Measurements from ENCODE around the gene POLR2I. TPM values are rescaled to one million over a fixed set of nuclear protein-coding genes. Genes with fewer than 3 reads are reported as not detected.
A peak's percentile ranks its signal among the peaks of the same experiment; 100 is the strongest.

POLR2I gene
- total RNA-seq, 1 donor from 2014 or later: 121 TPM

DNA sequence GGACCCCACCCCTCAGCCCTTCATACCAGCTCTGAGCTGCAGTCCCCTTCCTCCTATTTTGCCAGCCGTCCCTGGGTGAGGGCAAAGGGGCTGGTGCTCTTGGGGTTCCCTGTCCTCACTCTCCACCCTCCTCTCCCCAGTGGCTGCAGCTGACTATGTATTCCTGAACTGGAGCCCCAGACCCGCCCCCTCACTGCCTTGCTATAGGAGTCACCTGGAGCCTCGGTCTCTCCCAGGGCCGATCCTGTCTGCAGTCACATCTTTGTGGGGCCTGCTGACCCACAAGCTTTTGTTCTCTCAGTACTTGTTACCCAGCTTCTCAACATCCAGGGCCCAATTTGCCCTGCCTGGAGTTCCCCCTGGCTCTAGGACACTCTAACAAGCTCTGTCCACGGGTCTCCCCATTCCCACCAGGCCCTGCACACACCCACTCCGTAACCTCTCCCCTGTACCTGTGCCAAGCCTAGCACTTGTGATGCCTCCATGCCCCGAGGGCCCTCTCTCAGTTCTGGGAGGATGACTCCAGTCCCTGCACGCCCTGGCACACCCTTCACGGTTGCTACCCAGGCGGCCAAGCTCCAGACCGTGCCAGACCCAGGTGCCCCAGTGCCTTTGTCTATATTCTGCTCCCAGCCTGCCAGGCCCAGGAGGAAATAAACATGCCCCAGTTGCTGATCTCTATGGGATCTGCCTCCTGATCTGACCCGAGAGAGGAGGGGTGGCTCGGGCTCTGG lies 35.2 kb upstream of the POLR2I start:
- H3K9ac ChIP-seq (ENCODE audit: low read depth in 1 of 3, low read length in 3 of 3): peak overlapping the region in 1 of 3 donors; percentile 98
- H3K9me3 ChIP-seq (ENCODE audit: control insufficient read depth in 3 of 3, low read length in 3 of 3): no peaks in the 10 kb centered on the region
- H3K27me3 ChIP-seq (ENCODE audit: control insufficient read depth in 3 of 3, insufficient read depth in 3 of 3, low read length in 3 of 3): no peaks in the 10 kb centered on the region
- no peak overlapping the region for H3K4me3 ChIP-seq (ENCODE audit: low read length in 3 of 3)
- H3K4me1 ChIP-seq (ENCODE audit: control insufficient read depth in 3 of 3, insufficient read depth in 3 of 3, low read length in 3 of 3): peaks cover 29 to 37% (median 29%) of the 10 kb centered on the region in 3 donors
- peaks cover 46 to 57% (median 49%) of the 10 kb centered on the region in 3 donors for H3K36me3 ChIP-seq (ENCODE audit: control insufficient read depth in 3 of 3, insufficient read depth in 3 of 3, low read length in 3 of 3)
- H3K27ac ChIP-seq (ENCODE audit: low read depth, low read length): peak overlapping the region; percentile 100

DNA sequence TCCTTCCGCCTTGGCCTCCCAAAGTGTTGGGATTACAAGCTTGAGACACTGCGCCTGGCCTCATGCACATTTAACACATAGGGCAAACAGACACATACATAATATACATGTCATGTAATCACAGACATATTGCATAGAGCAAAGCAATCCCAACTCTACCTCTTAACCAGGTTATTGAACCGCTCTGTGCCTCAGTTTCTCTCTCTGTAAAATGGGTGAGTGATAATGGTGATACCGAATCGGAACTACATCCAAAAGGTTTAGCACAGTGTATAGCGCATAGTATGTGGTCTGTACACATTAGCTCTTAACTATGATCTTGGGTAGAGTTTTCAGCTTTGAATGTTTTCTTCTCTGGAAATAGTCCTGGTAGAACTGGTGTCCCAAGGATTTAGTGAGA lies 29.9 kb upstream of the POLR2I start:
- Histone ChIP-seq H3K9ac (ENCODE audit: low read depth in 1 of 3, low read length in 3 of 3) (no peak overlapping the region), H3K9me3 (ENCODE audit: control insufficient read depth in 3 of 3, low read length in 3 of 3) (no peaks in the 10 kb centered on the region), H3K27me3 (ENCODE audit: control insufficient read depth in 3 of 3, insufficient read depth in 3 of 3, low read length in 3 of 3) (no peaks in the 10 kb centered on the region), H3K4me3 (ENCODE audit: low read length in 3 of 3) (no peak overlapping the region), H3K36me3 (ENCODE audit: control insufficient read depth in 3 of 3, insufficient read depth in 3 of 3, low read length in 3 of 3) (peaks cover 55 to 63% (median 63%) of the 10 kb centered on the region in 3 donors), H3K27ac (ENCODE audit: low read depth, low read length) (no peak overlapping the region), H3K4me1 (ENCODE audit: control insufficient read depth in 3 of 3, insufficient read depth in 3 of 3, low read length in 3 of 3) (peaks cover 14 to 33% (median 16%) of the 10 kb centered on the region in 3 donors)

GRCh38 chr19:36142496-36142895 lies 27.8 kb upstream of the POLR2I start:
- Histone ChIP-seq H3K36me3 (ENCODE audit: control insufficient read depth in 3 of 3, insufficient read depth in 3 of 3, low read length in 3 of 3) (peaks cover 43 to 47% (median 45%) of the 10 kb centered on the region in 3 donors), H3K9ac (ENCODE audit: low read depth in 1 of 3, low read length in 3 of 3) (no peak overlapping the region), H3K4me1 (ENCODE audit: control insufficient read depth in 3 of 3, insufficient read depth in 3 of 3, low read length in 3 of 3) (peaks cover 8 to 29% (median 12%) of the 10 kb centered on the region in 3 donors)

GRCh38 chr19:36142046-36142445 lies 27.4 kb upstream of the POLR2I start:
- Histone ChIP-seq H3K27me3 (ENCODE audit: control insufficient read depth in 3 of 3, insufficient read depth in 3 of 3, low read length in 3 of 3) (no peaks in the 10 kb centered on the region), H3K9me3 (ENCODE audit: control insufficient read depth in 3 of 3, low read length in 3 of 3) (no peaks in the 10 kb centered on the region), H3K27ac (ENCODE audit: low read depth, low read length) (peak overlapping the region; percentile 100), H3K9ac (ENCODE audit: low read depth in 1 of 3, low read length in 3 of 3) (no peak overlapping the region), H3K4me1 (ENCODE audit: control insufficient read depth in 3 of 3, insufficient read depth in 3 of 3, low read length in 3 of 3) (peaks cover 9 to 31% (median 13%) of the 10 kb centered on the region in 3 donors), H3K36me3 (ENCODE audit: control insufficient read depth in 3 of 3, insufficient read depth in 3 of 3, low read length in 3 of 3) (peaks cover 40 to 44% (median 42%) of the 10 kb centered on the region in 3 donors), H3K4me3 (ENCODE audit: low read length in 3 of 3) (peak overlapping the region in 1 of 3 donors; percentile 64)

More at GRCh38 chr19:36142496-36142895, 27.8 kb upstream of the POLR2I start:
- H3K4me3 ChIP-seq (ENCODE audit: low read length in 3 of 3): no peak overlapping the region
- no peaks in the 10 kb centered on the region for H3K27me3 ChIP-seq (ENCODE audit: control insufficient read depth in 3 of 3, insufficient read depth in 3 of 3, low read length in 3 of 3)
- no peak overlapping the region for H3K27ac ChIP-seq (ENCODE audit: low read depth, low read length)
- no peaks in the 10 kb centered on the region for H3K9me3 ChIP-seq (ENCODE audit: control insufficient read depth in 3 of 3, low read length in 3 of 3)

DNA sequence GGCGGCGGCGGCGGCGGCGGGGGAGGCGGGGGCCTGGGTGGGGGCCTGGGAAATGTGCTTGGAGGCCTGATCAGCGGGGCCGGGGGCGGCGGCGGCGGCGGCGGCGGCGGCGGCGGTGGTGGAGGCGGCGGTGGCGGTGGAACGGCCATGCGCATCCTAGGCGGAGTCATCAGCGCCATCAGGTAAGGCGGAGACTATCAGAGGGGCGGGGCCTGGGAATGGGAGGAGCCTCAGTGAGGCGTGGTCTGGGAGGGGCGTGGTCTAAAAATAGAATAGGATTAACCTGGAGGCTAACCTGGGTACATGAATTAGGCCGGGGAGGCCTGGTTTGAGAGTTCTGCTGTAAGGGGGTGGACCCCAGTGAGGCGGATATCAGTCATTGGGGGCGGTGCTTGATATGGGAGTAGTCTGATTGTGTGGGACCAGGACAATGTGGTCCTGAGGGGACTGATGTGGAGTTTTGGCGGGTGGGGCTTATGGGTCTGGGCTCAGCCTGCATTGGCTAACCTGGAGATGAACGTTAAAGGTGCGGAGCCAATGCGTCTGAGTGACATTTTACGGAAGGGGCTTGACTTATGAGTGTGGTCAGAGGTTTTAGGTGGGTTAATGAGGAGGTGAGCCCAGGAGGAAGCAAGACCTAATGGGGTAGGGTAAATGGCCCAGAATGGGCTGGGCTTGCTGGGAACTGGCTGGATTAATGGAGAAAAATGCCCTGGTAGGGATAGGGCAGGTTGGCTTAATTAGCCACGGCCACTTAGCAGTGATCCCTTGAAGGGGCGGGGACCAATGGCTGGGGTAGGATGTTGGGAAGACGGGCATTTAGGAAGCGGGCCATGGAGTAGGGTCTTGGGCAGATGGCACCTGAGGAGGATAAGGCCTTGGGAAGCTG lies 26.6 kb upstream of the POLR2I start:
- H3K27ac ChIP-seq (ENCODE audit: low read depth, low read length): peak overlapping the region; percentile 100
- peaks cover 15 to 34% (median 17%) of the 10 kb centered on the region in 3 donors for H3K4me1 ChIP-seq (ENCODE audit: control insufficient read depth in 3 of 3, insufficient read depth in 3 of 3, low read length in 3 of 3)
- peak overlapping the region; percentile 100 for H3K9ac ChIP-seq (ENCODE audit: low read depth in 1 of 3, low read length in 3 of 3)
- H3K9me3 ChIP-seq (ENCODE audit: control insufficient read depth in 3 of 3, low read length in 3 of 3): no peaks in the 10 kb centered on the region
- H3K4me3 ChIP-seq (ENCODE audit: low read length in 3 of 3): peak overlapping the region; percentile 91 to 99 (median 97)
- no peaks in the 10 kb centered on the region for H3K27me3 ChIP-seq (ENCODE audit: control insufficient read depth in 3 of 3, insufficient read depth in 3 of 3, low read length in 3 of 3)
- H3K36me3 ChIP-seq (ENCODE audit: control insufficient read depth in 3 of 3, insufficient read depth in 3 of 3, low read length in 3 of 3): peaks cover 32 to 37% (median 34%) of the 10 kb centered on the region in 3 donors

- Histone ChIP-seq H3K27ac (ENCODE audit: low read depth, low read length) (peak overlapping the region; percentile 100), H3K27me3 (ENCODE audit: control insufficient read depth in 3 of 3, insufficient read depth in 3 of 3, low read length in 3 of 3) (no peaks in the 10 kb centered on the region), H3K4me3 (ENCODE audit: low read length in 3 of 3) (peak overlapping the region; percentile 91 to 99 (median 97)), H3K9me3 (ENCODE audit: control insufficient read depth in 3 of 3, low read length in 3 of 3) (no peaks in the 10 kb centered on the region), H3K4me1 (ENCODE audit: control insufficient read depth in 3 of 3, insufficient read depth in 3 of 3, low read length in 3 of 3) (peaks cover 15 to 33% (median 15%) of the 10 kb centered on the region in 3 donors), H3K36me3 (ENCODE audit: control insufficient read depth in 3 of 3, insufficient read depth in 3 of 3, low read length in 3 of 3) (peaks cover 24 to 29% (median 26%) of the 10 kb centered on the region in 3 donors), H3K9ac (ENCODE audit: low read depth in 1 of 3, low read length in 3 of 3) (peak overlapping the region; percentile 100)
Measured at GRCh38 chr19:36140304-36141038, 25.8 kb upstream of the POLR2I start.

DNA sequence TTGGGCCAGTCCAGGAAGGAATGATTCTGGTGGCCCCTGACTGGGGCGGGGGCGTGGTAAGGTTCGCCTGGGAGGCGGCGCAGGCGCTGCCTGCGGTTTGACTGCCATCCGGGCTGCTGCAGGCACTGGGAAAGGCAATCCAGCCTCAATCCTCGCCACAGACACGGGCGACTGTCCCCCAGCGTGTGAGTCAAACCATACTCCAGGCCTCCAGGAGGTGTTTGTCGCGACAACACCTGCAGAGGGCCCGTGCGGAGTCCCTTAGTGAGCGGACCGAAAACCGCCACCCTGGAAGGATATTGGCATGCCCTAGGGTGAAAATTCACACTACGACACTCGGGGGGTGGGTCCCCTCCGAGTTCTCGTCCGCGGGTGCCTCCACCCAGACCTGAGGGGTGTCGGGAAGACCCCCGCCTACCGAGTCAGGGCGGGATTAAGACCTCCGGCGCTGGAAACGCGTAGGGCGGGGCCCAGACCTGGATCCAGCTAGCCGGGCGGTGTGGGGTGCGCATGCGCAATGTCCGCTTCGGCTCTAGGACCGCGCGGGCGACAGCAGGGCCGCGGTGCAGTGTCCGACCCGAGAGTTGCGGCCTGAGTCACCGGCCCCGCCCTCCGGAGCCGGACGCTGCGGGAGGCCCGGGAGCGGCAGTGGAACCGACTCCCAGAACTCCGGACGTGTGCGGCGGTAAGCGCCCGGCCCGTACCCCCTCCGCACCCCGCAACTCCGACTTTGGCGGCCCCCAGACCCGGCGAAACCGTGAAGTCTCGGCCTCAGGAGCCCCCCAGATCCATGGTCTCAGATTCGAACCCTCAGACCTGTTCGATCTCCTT lies 25.0 kb upstream of the POLR2I start, which contains the start of gene CAPNS1:
CAPNS1 (plus strand) TSS at position 594 of the 831 bp plus-strand sequence. CDS start 946 bp downstream, outside the sequence.
- no peaks in the 10 kb centered on the region for H3K9me3 ChIP-seq (ENCODE audit: control insufficient read depth in 3 of 3, low read length in 3 of 3)
- peak within 1 kb of the TSS; percentile 100 for H3K27ac ChIP-seq (ENCODE audit: low read depth, low read length)
- H3K4me3 ChIP-seq (ENCODE audit: low read length in 3 of 3): peak within 1 kb of the TSS; percentile 91 to 99 (median 97)
- H3K36me3 ChIP-seq (ENCODE audit: control insufficient read depth in 3 of 3, insufficient read depth in 3 of 3, low read length in 3 of 3): peaks cover 18 to 23% (median 22%) of the 10 kb centered on the region in 3 donors
- no peaks in the 10 kb centered on the region for H3K27me3 ChIP-seq (ENCODE audit: control insufficient read depth in 3 of 3, insufficient read depth in 3 of 3, low read length in 3 of 3)
- peaks cover 15 to 33% (median 15%) of the 10 kb centered on the region in 3 donors for H3K4me1 ChIP-seq (ENCODE audit: control insufficient read depth in 3 of 3, insufficient read depth in 3 of 3, low read length in 3 of 3)
- peak within 1 kb of the TSS; percentile 100 for H3K9ac ChIP-seq (ENCODE audit: low read depth in 1 of 3, low read length in 3 of 3)

DNA sequence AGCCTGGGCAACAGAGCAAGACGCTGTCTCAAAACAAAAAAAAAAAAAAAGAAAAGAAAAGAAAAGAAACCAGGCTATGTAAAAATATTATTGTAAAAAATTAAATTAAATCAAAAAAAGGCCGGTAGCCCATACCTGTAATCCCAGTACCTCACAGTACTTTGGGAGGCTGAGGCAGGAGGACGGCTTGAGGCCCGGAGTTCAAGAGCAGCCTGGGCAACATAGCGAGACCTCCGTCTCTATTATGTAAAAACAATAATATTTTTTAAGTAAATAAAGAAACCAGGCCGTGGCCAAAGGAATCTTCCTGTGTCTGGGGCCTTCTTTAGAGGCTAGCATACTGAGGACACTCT lies 24.4 kb upstream of the POLR2I start:
- H3K27ac ChIP-seq (ENCODE audit: low read depth, low read length): peak overlapping the region; percentile 100
- H3K27me3 ChIP-seq (ENCODE audit: control insufficient read depth in 3 of 3, insufficient read depth in 3 of 3, low read length in 3 of 3): no peaks in the 10 kb centered on the region
- no peaks in the 10 kb centered on the region for H3K9me3 ChIP-seq (ENCODE audit: control insufficient read depth in 3 of 3, low read length in 3 of 3)
- peaks cover 12 to 17% (median 16%) of the 10 kb centered on the region in 3 donors for H3K36me3 ChIP-seq (ENCODE audit: control insufficient read depth in 3 of 3, insufficient read depth in 3 of 3, low read length in 3 of 3)
- H3K4me1 ChIP-seq (ENCODE audit: control insufficient read depth in 3 of 3, insufficient read depth in 3 of 3, low read length in 3 of 3): peaks cover 15 to 33% (median 15%) of the 10 kb centered on the region in 3 donors
- peak overlapping the region; percentile 100 for H3K9ac ChIP-seq (ENCODE audit: low read depth in 1 of 3, low read length in 3 of 3)
- H3K4me3 ChIP-seq (ENCODE audit: low read length in 3 of 3): peak overlapping the region; percentile 84 to 97 (median 91)

Data from skeletal muscle tissue (tissue), 4 donors.